Esophagus squamous epithelium (tissue), 4 donors: ENCODE data around the gene ANKRD13B.

Experiments used
- POLR2A ChIP-seq, 4 donors: fragments of 450-650 bp; IDR thresholded peaks; one replicate each; pipeline ENCODE4 v1.6.1; 2017; ENCODE audit warnings: antibody characterized with exemption in 4 of 4, mild to moderate bottlenecking in 4 of 4, moderate library complexity in 3 of 4
- TF ChIP-seq, protein P1 (sequence below), 6 experiments: fragments of 450-650 bp in 4 of 6; fragments of 200-600 bp in 2 of 6; sonication (generic) in 2 of 6; IDR thresholded peaks; one replicate each; pipeline ENCODE4 v1.5.1; 2016 to 2019; ENCODE audit warnings: antibody characterized with exemption in 6 of 6, mild to moderate bottlenecking in 4 of 6, moderate library complexity in 4 of 6

GRCh38 chr17:29633886-29634285, 41.0 kb downstream of the ANKRD13B start:
- TF ChIP-seq, protein P1, sequence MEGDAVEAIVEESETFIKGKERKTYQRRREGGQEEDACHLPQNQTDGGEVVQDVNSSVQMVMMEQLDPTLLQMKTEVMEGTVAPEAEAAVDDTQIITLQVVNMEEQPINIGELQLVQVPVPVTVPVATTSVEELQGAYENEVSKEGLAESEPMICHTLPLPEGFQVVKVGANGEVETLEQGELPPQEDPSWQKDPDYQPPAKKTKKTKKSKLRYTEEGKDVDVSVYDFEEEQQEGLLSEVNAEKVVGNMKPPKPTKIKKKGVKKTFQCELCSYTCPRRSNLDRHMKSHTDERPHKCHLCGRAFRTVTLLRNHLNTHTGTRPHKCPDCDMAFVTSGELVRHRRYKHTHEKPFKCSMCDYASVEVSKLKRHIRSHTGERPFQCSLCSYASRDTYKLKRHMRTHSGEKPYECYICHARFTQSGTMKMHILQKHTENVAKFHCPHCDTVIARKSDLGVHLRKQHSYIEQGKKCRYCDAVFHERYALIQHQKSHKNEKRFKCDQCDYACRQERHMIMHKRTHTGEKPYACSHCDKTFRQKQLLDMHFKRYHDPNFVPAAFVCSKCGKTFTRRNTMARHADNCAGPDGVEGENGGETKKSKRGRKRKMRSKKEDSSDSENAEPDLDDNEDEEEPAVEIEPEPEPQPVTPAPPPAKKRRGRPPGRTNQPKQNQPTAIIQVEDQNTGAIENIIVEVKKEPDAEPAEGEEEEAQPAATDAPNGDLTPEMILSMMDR (IDR thresholded peaks at IDR 0.05), result no peak
- no peak for TF ChIP-seq POLR2A (IDR thresholded peaks at IDR 0.05)
